CD4-positive, alpha-beta T cell treated with Interleukin-21 for 1 hour (primary cell): ENCODE measurements around the gene AVPI1.
"Not testable (repeated sequence)": the region's sequence is repeated elsewhere in the genome, so short reads cannot be mapped to it uniquely, and the experiment has no call there.

Experiments used
- DNase-seq: peaks from one replicate; pipeline ENCODE4 v3.0.0-alpha.2; 2020

The AVPI1 gene

DNA sequence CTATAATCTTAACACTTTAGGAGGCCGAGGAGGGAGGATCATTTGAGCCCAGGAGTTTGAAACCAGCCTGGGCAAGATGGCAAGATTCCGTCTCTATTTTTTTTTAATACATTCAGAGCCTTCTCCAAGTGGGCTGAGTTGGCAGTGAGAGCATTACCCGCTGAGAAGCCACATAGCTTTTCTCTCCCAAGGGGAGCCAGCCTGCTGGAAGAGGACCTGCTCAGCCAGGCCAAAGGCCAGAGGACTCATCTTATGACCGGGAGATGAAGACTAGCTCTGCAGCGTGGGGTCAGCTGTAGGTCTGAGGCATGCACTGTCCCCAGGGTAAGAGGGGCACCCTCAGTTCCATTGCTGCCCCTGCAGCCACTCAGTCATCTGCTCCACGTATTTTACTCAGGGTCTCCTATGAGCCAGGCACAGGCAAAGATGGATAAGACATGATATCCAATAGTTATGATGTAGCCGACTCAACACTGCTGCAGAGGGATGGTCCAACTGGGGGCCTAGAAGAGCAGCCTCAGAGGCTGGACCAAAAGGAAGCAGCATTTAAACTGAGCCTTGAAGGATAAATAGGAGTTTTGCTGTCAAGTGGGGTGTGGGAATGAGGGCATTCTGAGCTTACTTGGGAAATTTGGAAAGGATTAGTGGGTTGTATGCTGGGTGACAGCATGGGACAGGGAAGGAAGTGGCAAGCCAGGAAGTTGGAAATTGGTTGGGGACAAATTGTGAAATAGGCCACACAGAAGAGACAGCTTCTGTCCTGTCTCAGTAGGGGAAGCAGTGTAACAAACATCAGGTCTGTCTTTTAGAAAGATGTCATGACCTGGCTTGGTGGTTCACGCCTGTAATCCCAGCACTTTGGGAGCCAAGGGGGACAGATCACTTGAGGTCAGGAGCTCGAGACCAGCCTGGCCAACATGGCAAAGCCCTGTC, 24.9 kb upstream of the AVPI1 start:
- no peak for DNase-seq

DNA sequence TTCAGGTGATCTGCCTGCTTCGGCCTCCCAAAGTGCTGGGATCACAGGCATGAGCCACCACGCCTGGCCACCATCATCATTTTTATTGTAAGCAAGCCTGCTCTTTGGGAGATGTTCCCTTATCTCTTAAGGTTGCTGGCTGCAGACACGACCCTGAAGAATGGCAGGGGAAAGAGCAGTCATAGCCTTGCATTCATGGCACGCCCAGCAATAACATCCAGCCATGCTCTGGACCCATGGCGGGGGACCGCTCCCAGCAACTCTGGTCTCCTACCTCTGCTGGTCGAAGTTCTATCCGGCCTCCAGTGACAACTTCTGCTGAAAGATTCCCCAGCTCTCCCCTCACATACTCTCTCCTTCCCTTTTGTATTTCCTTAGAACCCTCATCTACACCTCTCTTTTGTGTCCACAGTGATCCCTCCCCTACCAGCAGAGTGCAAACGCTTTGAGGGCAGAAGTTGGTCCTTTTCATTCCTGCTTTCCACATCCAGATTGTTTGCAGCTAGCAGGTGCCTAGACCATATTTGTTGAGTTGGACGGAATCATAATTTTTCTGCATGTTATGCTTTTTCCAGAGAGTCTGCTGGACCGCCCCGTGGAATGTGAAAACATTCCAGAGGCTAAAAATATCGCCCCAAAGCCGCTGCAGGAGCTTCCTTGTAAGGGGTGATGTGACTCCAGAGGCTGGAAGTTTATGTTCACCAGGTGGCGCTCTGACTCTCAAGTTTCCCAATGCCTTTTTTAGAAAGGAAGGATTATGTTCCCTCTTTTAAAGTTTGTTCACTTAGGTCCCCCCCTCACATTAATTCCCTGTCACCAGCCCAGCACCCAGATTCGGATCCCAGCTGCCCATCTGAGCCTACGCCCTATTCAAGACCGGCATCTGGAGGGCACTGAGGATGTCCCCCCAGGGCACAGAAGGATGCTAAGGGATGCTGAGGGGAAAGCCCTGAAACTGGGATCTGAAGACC, 22.2 kb upstream of the AVPI1 start:
- peak; percentile 36 for DNase-seq

DNA sequence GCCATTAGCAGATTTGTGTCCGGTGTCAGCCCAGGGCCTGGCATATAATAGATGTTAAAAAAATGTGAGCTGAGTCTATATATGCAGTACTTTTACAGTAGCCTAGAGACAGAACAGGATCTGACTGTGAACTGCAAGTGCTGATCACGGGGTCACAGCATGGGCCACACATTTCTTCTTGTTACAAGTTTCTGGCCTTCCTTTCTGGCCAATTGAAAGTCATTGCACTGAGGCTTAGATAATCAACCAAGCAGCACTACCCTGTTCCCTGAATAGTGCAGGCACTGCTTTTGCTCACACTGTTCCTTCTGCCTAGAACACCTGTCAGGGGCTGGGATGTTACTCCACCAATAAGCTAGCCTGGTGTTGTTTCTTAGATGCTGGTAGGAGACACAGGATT, 21.1 kb upstream of the AVPI1 start:
- DNase-seq: no peak

DNA sequence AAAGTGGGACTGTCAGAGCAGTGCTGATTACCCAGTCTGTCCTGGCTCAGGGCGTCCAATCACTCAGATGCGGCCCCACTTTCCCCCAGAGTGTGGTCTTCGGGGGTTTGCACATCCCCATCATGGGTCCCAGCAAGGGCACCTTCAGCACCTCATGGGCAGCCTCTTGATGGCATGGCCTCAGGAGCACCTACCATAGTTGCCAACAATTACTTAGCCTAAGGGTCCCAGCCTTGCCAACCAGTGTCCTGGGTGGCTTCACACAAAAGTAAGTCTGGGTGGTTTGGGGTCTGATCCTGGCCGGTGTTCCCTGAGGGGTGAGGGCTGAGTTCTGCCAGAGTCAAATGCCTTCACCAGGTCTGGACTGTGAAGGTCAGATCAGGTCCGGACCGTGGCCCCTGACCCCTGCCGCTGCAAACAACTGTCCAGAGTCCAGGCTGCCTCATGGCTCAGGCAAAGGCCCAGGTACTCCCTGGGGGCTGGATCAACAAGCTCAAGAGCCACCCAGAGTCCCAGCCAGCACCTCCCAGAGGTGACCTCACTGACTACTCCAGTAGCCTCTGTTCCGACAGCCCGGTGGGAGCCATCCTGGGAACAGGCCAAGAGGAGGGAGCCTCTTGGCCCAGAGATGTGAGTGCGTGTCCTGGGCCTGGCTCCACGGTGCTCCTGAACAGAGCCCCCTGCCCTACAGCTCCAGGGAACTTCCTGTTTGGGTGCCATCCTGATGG, 20.3 kb upstream of the AVPI1 start:
- no peak for DNase-seq

DNA sequence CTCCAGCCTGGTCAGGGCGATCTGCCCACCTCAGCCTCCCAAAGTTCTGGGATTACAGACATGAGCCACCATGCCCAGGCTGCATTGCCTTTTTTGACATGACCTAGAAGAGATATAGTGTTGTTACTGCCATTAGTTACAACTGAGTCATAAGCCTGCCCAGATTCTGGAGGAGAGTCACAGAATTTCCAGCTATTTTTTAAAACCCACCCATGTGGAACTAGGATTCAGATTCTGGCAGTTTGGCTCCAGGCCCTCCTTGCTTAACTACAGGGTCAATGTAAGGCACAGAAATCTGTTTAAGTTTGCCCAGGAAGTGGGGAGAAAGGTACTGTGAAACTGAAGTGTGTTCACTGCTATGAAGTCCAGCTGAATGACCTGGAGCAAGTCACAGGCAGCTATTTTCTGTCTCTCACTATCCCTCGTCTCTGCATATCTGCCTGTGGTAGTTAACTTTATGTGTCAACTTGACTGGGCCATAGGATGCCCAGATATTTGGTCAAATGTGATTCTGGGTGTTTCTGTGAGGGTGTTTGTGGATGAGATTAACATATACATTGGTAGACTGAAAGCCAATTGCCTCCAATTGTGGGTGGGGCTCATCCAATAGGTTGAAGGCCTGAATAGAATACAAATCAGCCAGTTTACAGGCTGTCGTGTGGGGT, 18.1 kb upstream of the AVPI1 start:
- no peak for DNase-seq

DNA sequence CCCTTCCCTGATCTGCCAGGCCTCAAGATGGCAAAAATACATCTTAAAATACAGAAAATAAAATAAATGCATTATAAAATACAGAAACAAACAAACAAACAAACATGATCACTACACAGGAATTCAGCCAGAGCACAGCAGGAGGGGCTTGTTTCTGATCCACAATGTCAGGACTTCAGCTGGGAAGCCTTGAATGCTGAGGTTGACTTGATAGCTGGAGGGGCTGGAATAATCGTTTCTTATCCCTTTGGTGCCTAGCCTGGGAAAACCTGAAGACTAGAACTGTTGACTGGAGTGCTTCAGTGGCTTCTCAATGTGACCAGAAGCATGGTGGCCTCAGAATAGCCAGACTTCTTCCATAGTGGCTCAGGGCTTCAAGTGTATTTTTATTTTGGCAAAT, 17.3 kb upstream of the AVPI1 start:
- DNase-seq: no peak

DNA sequence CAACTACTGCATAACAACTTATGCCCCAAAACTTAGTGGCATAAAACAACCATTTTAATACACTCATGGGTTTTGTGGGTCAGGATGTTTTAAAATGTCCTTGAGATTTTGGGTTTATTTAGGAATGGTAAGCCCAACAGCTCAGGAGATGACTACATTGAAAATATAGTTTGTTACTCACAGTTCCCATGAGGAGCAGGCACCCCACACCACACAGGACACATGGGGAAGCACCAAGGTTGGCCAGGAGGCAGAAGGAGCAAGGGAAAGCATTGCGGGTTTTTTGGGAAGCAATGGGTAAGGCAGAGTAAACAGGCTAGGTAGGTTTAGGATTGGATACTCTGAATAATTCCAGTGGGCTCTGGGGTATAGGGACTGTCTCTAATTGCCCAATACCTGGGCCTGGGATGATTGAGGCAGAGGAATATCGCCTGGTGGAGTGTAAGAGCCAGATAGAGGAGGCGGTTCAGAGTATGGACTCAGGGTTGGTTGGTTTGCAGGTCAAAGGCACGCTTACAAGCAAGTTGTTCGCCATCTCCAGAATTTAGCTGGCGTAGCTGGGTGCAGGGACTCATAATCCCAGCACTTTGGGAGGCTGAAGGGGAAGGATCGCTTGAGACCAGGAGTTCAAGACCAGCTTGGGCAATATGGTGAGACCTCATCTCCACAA, 16.5 kb upstream of the AVPI1 start:
- DNase-seq: no peak

DNA sequence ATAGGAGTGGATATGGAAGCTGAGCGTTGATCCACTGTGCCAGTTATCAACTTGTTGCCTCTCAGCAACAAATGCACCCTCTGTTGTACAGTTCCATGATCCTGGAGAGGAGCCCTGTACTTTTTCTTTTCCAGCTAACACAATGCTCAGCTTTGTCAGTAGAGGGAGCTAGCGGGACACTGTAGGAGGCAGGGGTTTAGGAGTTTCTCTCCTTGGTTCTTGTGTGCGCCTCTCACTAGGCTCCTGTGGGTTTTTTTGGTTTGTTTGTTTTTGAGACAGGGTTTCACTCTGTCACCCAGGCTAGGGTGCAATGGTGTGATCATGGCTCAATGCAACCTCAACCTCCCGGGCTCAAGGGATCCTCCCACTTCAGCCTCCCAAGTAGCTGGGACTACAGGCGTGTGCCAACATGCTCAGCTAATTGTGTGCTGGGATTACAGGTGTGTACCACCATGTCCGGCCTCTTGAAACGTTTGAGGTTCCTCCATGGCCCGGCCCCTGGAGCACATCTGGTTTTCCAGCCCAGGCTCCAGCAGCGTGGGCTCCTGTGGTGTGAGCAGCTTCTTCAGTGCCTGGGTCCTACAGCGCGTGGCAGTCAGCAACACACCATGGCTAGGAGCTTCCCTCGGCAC, 14.5 kb upstream of the AVPI1 start:
- DNase-seq: peak; percentile 69

DNA sequence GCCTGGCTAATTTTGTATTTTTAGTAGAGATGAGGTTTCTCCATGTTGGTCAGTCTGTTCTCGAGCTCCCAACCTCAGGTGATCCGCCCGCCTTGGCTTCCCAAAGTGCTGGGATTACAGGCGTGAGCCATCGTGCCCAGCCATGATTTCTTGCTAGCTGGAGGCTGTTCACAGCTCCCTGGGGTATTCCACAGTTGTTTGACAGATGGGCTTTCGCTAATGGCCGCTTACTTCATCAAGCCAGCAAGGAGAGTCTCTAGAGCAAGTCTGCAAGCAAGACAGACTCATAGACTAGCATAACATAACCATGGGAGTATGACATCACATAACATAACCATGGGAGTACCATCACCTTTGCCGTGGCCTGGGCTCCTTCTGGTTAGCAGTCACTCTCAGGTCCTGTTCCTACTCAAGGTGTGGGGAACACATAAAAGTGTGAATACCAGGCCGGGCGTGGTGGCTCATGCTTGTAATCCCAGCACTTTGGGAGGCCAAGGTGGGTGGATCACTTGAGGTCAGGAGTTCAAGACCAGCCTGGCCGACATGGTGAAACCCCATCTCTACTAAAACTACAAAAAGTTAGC, 11.1 kb upstream of the AVPI1 start:
- not testable (repeated sequence) for DNase-seq

DNA sequence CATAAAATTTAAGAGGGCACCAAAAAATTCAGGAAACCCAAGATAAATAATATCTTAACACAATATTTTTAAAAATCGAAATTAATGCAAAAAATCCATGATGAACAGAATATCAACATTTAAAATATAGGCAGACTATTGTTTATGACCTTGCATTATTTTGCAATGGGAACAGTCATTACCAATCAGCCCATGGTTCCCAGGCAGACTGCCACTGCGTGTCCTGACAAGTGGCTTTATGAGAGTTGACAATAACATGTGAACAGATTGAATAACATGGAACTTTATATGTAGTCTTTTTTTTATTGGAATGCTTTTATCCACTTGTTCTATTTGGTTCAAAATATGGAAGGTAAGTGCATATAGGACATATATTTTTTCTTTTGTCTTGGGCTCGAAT, 3.1 kb upstream of the AVPI1 start:
- DNase-seq: no peak

DNA sequence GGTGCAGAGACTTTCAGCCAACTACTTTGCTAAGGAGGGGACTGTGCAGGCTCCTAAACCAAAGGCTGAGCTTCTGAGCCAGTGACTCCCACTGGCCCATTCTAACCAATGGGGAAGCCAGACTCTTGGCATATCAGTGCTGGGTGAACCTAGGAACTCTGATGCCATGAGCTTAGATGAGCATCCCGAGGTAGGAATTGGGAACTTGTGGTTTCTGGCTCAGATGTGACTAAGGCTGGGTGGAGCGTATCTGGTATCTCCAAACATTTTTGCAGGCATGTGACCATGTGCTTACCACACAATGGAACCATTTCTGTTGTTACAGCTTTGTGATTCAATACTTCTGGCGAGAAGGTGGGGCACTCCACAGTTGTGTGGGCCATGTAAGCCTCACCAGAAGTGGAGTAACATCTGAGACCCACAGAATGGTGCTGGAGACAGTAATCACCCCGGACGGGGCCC, 2.5 kb upstream of the AVPI1 start:
- no peak for DNase-seq

DNA sequence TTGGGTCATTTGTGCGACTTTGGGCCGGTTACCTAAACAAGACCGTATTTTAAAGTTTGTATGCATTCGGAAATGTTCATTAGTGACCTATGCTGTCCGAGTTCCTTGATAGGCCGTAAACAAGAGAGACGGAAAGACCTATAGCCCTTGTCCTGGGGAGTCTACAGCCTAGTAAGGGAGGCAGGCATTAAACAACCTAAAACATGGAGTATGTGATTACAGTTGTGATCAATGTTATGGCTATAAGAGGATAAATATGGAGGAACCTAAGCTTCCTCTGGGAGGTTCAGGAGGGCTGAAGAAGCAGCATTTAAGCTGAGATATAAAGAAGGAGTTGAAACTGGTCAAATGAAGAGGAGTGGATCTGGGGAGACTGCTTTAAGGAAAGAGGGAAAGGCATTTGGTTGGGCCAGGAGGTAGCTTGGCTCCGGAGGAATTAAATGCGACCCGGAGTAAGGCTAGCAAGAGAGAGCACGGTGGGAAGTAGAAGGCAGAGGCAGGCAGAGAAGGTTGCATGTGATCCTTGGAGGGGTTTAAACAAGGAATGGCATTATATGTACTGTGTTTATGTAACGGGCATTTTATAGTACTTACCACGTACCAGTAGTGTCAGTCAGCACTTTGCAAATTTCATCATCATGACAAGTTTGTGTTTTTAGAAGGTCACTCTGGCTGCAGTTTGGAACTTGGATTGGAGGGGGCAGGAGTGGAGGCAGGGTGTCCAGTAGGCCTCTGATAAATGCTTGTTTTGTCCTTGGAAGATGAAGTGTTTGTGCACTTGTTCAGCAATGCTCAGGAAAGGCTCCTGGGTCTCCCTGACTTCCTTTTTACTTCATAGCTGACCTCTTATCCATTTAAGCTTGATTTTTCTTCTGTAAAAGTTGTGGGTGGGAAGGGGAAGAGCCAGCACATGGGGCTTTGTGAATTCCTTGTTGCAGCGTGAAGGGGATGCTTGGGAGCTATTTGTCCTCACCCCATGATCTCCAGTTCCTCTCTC, 1.0 kb upstream of the AVPI1 start:
- DNase-seq: no peak

DNA sequence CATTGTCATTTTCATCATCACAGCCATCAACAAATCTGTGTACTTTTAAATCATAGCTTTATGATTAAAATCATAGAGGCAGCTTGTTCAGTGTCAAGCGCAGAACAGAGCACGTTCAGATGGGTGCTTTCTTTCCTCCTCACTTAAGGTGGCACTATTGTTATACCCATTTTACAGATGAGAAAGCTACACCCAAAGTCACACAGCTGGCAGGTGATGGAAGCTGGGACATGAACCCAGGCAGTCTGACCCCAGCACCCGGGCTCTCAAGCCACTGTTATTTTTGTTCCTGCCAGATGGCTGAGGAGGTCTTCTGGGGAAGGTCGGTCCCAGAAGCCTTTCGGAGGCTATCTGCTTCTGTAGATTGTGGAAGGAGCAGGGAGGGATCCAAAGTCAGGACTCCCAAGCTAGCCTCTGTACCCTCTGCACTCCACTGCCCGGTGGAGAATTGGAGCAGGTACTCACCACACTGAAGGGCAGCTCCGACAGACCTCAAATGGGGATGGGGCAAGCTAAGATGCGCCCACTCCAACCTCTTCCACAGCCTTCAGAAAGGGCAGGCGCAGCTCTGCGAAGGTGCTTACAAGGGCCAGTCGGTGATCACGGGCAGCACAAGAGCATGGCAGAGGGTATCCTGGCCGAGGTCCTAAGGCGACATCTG, 610 bp downstream of the AVPI1 start:
- peak; percentile 42 for DNase-seq

DNA sequence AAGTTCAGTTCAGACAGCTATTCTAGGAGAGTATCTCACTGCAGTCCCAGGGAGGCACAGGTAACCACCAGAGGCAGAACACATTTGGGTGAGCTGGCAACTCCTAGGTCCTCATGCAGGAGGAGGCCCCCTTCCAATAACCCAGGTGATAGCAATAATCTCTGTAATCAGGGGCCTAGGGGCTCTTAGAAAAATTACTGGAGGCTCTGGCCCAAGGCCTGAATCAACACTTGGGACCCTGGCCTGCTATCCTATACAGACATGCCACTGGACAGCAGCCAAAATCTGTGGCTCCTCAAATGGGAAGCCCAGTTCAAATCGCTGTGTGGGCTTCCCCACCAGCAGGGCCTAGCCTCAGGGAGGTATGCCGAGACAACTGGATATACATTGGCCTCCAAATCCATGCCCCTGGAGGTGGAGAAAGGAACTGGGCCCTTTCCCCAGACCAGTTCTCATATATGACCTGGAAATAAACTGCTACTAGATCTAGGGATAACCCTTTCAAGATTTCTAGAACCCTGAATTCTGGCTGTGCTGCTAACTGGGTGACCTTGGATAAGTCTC, 1.6 kb downstream of the AVPI1 start:
- DNase-seq: no peak

DNA sequence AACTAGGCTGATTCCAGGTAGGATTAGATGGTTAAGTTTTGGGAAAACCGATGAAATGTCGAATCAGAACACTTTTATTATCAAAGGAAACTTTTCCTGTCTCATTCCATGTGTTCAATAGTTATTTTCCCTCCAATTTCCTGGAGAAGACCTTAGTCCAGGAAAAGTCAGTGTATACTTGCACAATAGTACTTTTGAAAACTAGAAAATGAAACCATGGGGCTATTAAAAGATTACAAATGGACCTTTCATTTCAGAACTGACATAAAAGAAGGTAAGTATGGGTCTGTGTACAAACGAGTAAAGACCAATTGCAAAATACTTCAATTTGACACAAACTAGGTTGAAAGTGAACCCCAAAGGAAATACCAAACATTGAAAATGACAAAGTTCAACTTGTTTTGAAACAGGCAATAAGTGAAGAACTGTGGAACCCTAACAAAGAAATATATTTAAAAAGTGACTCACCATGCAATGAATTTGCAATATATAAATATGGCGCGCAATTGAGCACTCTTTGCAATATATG, 2.1 kb downstream of the AVPI1 start:
- no peak for DNase-seq

DNA sequence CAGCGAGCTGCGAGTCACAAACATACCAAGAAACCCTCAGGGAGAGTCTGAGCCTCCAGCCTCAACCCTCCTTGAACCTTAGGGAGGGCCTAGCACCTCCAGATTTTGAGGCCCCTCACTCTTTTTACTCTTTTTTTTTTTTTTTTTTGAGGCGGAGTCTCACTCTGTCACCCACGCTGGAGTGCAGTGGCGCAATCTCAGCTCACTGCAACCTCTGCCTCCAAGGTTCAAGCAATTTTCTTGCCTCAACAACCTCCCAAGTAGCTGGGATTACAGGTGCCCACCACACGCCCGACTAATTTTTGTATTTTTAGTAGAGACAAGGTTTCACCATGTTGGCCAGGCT, 2.7 kb downstream of the AVPI1 start:
- not testable (repeated sequence) for DNase-seq

DNA sequence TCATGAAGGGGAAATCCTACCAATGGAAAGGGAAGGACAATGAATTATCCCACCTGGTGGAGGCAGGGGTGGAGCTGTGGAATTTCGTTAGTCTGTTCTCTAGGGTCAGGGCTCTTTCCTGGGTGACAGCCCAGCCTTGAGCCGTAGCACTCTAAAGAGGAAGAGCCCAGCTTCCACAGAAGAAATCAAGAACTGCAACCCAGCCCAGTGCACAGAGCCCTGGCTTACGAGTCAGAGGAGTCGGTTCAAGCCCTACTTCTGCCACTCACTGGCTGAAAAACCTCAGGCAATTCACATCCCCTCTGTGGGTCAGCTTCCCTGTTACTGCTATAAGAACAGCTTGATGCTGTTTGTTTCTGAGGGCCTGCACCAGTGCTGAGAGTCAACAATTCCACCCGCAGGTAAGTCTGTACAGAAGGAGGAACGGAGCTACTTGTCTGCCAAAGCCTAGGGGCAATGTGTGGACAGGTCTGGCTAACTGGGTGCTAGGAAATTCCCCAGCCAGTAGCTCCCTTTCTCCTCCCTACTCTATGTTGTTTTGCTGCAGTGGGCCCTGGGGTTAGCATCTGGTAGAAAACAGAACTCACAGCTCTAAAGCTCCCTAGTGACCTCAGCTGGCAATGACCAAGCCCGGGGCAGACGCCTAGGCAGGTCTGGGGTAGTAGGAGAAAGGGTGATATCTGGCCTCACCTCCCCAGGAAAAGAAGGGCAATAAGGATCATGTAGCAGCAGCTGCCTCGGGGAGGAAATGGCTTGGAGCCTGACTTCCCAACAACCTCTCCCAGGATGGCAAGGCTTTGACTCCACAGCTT, 3.3 kb downstream of the AVPI1 start:
- no peak for DNase-seq

DNA sequence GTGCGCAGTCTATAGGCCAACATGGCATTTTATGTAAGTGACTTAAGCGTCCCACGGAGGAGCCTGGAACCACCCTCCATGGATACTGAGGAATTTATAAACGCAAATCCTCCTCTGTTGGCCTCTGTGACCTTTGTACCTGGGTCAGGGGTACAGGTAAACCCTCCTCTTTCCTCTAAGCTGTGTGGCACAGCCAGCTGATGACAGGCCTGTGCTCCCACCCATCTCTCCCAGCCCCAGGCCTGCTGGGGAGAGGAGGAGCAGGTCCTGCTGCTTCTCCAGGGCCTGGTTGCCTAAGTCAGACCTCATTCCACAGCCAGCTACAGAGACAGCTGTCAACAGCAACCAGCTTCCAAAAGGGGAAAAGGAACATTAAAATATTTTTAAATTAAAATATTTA, 5.0 kb downstream of the AVPI1 start:
- DNase-seq: no peak
